Gastrocnemius medialis (tissue), 4 donors: Measurements from ENCODE around the gene ZNF776.

Experiments used
- CTCF ChIP-seq, 5 experiments: fragments of 450-650 bp in 3 of 5; fragments of 200-600 bp in 2 of 5; sonication (generic) in 2 of 5; IDR thresholded peaks in 4 of 5; conservative IDR thresholded peaks in 1 of 5; 1 replicate in 4 of 5; 2 replicates in 1 of 5; pipeline ENCODE4 v1.5.1; 2016 to 2019; ENCODE audit warnings: antibody characterized with exemption in 5 of 5, mild to moderate bottlenecking in 3 of 5, moderate library complexity in 3 of 5
- POLR2A ChIP-seq, 2 donors: fragments of 450-650 bp; IDR thresholded peaks; one replicate each; pipeline ENCODE4 v1.6.1; 2017; ENCODE audit warnings: antibody characterized with exemption in 2 of 2, mild to moderate bottlenecking in 2 of 2, moderate library complexity in 2 of 2

GRCh38 chr19:57755031-57755430 lies 8.4 kb downstream of the ZNF776 start:
- TF ChIP-seq POLR2A (IDR thresholded peaks at IDR 0.05) (no peak), CTCF (IDR thresholded peaks at IDR 0.05 in 4 of 5, conservative IDR thresholded peaks at IDR 0.05 in 1 of 5) (no peak)
